ENCODE measurements around the gene FOXP1. TPM values are rescaled to one million over a fixed set of nuclear protein-coding genes. Genes with fewer than 3 reads are reported as not detected.

FOXP1 gene
- polyA plus RNA-seq, 1 donor from 2014 or later = 5.6 TPM

DNA sequence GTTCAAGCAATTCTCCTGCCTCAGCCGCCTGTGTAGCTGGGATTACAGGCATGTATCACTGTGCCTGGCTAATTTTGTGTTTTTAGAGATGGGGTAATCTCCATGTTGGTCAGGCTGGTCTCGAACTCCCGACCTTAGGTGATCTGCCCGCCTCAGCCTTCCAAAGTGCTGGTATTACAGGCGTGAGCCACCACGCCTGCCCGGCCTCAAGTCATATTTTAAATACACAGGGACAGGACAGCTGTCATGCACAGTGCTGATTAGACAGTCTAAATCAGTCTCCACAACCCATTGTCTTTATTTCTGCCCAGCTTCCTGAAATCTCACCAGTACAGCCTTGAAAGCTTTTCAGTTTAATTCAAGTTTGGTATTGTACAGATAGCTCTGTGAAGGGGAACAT is 587.4 kb downstream of the FOXP1 start:
- no peaks in the 10 kb centered on the region for H3K79me2 ChIP-seq (replicated peaks; ENCODE audit: insufficient read depth, low read length)
- no peaks in the 10 kb centered on the region for H3K9me2 ChIP-seq (ENCODE audit: insufficient read depth, low read length)
- no peak overlapping the region for H3K27ac ChIP-seq (ENCODE audit: low read length)
- no peak overlapping the region for H3K4me2 ChIP-seq (ENCODE audit: low read length)
- H3K27me3 ChIP-seq (ENCODE audit: insufficient read depth, low read depth, low read length) = no peaks in the 10 kb centered on the region
- H4K20me1 ChIP-seq (ENCODE audit: insufficient read depth) = no peaks in the 10 kb centered on the region
- no peak overlapping the region for H3K4me3 ChIP-seq (ENCODE audit: low read length)
- H3K36me3 ChIP-seq (ENCODE audit: insufficient read depth, low read length) = no peaks in the 10 kb centered on the region
- no peak overlapping the region for H2AFZ ChIP-seq (ENCODE audit: low read depth, low read length)
- H3K9ac ChIP-seq (ENCODE audit: low read length) = no peak overlapping the region
- no peaks in the 10 kb centered on the region for H3F3A ChIP-seq (ENCODE audit: insufficient read depth, low read length, poor library complexity, severe bottlenecking)
- H3K9me3 ChIP-seq (ENCODE audit: low read length) = no peaks in the 10 kb centered on the region
- TF ChIP-seq POLR2AphosphoS5 (IDR thresholded peaks at IDR 0.05) = no peak
- TF ChIP-seq, protein P1, sequence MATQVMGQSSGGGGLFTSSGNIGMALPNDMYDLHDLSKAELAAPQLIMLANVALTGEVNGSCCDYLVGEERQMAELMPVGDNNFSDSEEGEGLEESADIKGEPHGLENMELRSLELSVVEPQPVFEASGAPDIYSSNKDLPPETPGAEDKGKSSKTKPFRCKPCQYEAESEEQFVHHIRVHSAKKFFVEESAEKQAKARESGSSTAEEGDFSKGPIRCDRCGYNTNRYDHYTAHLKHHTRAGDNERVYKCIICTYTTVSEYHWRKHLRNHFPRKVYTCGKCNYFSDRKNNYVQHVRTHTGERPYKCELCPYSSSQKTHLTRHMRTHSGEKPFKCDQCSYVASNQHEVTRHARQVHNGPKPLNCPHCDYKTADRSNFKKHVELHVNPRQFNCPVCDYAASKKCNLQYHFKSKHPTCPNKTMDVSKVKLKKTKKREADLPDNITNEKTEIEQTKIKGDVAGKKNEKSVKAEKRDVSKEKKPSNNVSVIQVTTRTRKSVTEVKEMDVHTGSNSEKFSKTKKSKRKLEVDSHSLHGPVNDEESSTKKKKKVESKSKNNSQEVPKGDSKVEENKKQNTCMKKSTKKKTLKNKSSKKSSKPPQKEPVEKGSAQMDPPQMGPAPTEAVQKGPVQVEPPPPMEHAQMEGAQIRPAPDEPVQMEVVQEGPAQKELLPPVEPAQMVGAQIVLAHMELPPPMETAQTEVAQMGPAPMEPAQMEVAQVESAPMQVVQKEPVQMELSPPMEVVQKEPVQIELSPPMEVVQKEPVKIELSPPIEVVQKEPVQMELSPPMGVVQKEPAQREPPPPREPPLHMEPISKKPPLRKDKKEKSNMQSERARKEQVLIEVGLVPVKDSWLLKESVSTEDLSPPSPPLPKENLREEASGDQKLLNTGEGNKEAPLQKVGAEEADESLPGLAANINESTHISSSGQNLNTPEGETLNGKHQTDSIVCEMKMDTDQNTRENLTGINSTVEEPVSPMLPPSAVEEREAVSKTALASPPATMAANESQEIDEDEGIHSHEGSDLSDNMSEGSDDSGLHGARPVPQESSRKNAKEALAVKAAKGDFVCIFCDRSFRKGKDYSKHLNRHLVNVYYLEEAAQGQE (IDR thresholded peaks at IDR 0.05; ENCODE audit: borderline replicate concordance) = no peak
- no peak for TF ChIP-seq CTCF (IDR thresholded peaks at IDR 0.05; ENCODE audit: poor library complexity, severe bottlenecking)
- TF ChIP-seq EP300 (conservative IDR thresholded peaks at IDR 0.05; ENCODE audit: poor library complexity, severe bottlenecking) = no peak
- TF ChIP-seq MXI1 (conservative IDR thresholded peaks at IDR 0.05; ENCODE audit: poor library complexity, severe bottlenecking) = no peak
- TF ChIP-seq TAF1 (IDR thresholded peaks at IDR 0.05; ENCODE audit: low read depth) = no peak
- TF ChIP-seq SMC3 (conservative IDR thresholded peaks at IDR 0.05; ENCODE audit: poor library complexity) = no peak
- no peak for TF ChIP-seq RAD21 (conservative IDR thresholded peaks at IDR 0.05)
- TF ChIP-seq EZH2 (IDR thresholded peaks at IDR 0.05; ENCODE audit: borderline replicate concordance, insufficient read depth, low read length, poor library complexity, severe bottlenecking) = no peak

GRCh38 chr3:70994644-70995043 is 588.9 kb downstream of the FOXP1 start:
- TF ChIP-seq MXI1 (conservative IDR thresholded peaks at IDR 0.05; ENCODE audit: poor library complexity, severe bottlenecking) (no peak), SMC3 (conservative IDR thresholded peaks at IDR 0.05; ENCODE audit: poor library complexity) (no peak), EZH2 (IDR thresholded peaks at IDR 0.05; ENCODE audit: borderline replicate concordance, insufficient read depth, low read length, poor library complexity, severe bottlenecking) (no peak), RAD21 (conservative IDR thresholded peaks at IDR 0.05) (no peak), TAF1 (IDR thresholded peaks at IDR 0.05; ENCODE audit: low read depth) (no peak), CTCF (IDR thresholded peaks at IDR 0.05; ENCODE audit: poor library complexity, severe bottlenecking) (no peak), POLR2AphosphoS5 (IDR thresholded peaks at IDR 0.05) (no peak), EP300 (conservative IDR thresholded peaks at IDR 0.05; ENCODE audit: poor library complexity, severe bottlenecking) (no peak)
- TF ChIP-seq, protein P1 (IDR thresholded peaks at IDR 0.05; ENCODE audit: borderline replicate concordance) = no peak
- H3K79me2 ChIP-seq (replicated peaks; ENCODE audit: insufficient read depth, low read length) = no peaks in the 10 kb centered on the region
- no peak overlapping the region for H2AFZ ChIP-seq (ENCODE audit: low read depth, low read length)
- H3K4me2 ChIP-seq (ENCODE audit: low read length) = no peak overlapping the region
- H3F3A ChIP-seq (ENCODE audit: insufficient read depth, low read length, poor library complexity, severe bottlenecking) = no peaks in the 10 kb centered on the region
- no peak overlapping the region for H3K4me3 ChIP-seq (ENCODE audit: low read length)
- H4K20me1 ChIP-seq (ENCODE audit: insufficient read depth) = no peaks in the 10 kb centered on the region
- no peak overlapping the region for H3K9ac ChIP-seq (ENCODE audit: low read length)
- H3K9me2 ChIP-seq (ENCODE audit: insufficient read depth, low read length) = no peaks in the 10 kb centered on the region
- no peaks in the 10 kb centered on the region for H3K9me3 ChIP-seq (ENCODE audit: low read length)
- no peaks in the 10 kb centered on the region for H3K36me3 ChIP-seq (ENCODE audit: insufficient read depth, low read length)
- H3K27ac ChIP-seq (ENCODE audit: low read length) = no peak overlapping the region
- no peaks in the 10 kb centered on the region for H3K27me3 ChIP-seq (ENCODE audit: insufficient read depth, low read depth, low read length)
